Measurements from ENCODE around the gene SLMAP.
A peak's percentile ranks its signal among the peaks of the same experiment; 100 is the strongest.

The SLMAP gene

GRCh38 chr3:57826245-57826951 lies 70.3 kb downstream of the SLMAP start:
- Histone ChIP-seq H2AFZ (ENCODE audit: low read depth, low read length) (no peak overlapping the region), H3K27ac (ENCODE audit: low read length) (no peak overlapping the region), H3K79me2 (ENCODE audit: insufficient read depth, low read length) (peaks cover 60% of the 10 kb centered on the region), H3K27me3 (ENCODE audit: insufficient read depth, low read length, poor library complexity) (no peaks in the 10 kb centered on the region), H3K4me1 (ENCODE audit: insufficient read depth, low read length) (no peaks in the 10 kb centered on the region), H3K36me3 (ENCODE audit: insufficient read depth, low read length) (no peaks in the 10 kb centered on the region), H3K9me3 (ENCODE audit: insufficient read depth, low read length, severe bottlenecking) (no peaks in the 10 kb centered on the region), H4K20me1 (ENCODE audit: insufficient read depth, low read length) (peaks cover 32% of the 10 kb centered on the region), H3K4me3 (ENCODE audit: low read depth in 1 of 2, low read length in 2 of 2) (no peak overlapping the region), H3K9ac (ENCODE audit: low read depth, low read length) (no peak overlapping the region), H3K4me2 (ENCODE audit: insufficient read depth, low read length) (no peak overlapping the region)
- DNase-seq: no peak
- TF ChIP-seq CTCF (IDR thresholded peaks at IDR 0.05; ENCODE audit: borderline replicate concordance, extremely low read depth, low read length, poor library complexity, severe bottlenecking) (peak; percentile 21), EZH2 (IDR thresholded peaks at IDR 0.05; ENCODE audit: borderline replicate concordance, low read depth, low read length, severe bottlenecking) (no peak)
- no peak for ATAC-seq (ENCODE audit: insufficient read depth, low read depth)

GRCh38 chr3:57826952-57827723 lies 71.0 kb downstream of the SLMAP start:
- Histone ChIP-seq H3K36me3 (ENCODE audit: insufficient read depth, low read length) (peaks cover 6% of the 10 kb centered on the region; the same call in 1 of the 2 replicates), H3K79me2 (ENCODE audit: insufficient read depth, low read length) (peaks cover 53% of the 10 kb centered on the region), H3K4me1 (ENCODE audit: insufficient read depth, low read length) (no peaks in the 10 kb centered on the region), H3K9ac (ENCODE audit: low read depth, low read length) (no peak overlapping the region), H3K27ac (ENCODE audit: low read length) (no peak overlapping the region), H2AFZ (ENCODE audit: low read depth, low read length) (no peak overlapping the region), H3K4me2 (ENCODE audit: insufficient read depth, low read length) (no peak overlapping the region), H3K4me3 (ENCODE audit: low read depth in 1 of 2, low read length in 2 of 2) (no peak overlapping the region), H3K9me3 (ENCODE audit: insufficient read depth, low read length, severe bottlenecking) (no peaks in the 10 kb centered on the region), H3K27me3 (ENCODE audit: insufficient read depth, low read length, poor library complexity) (no peaks in the 10 kb centered on the region), H4K20me1 (ENCODE audit: insufficient read depth, low read length) (peaks cover 26% of the 10 kb centered on the region)
- no peak for DNase-seq
- TF ChIP-seq CTCF (IDR thresholded peaks at IDR 0.05; ENCODE audit: borderline replicate concordance, extremely low read depth, low read length, poor library complexity, severe bottlenecking) (no peak), EZH2 (IDR thresholded peaks at IDR 0.05; ENCODE audit: borderline replicate concordance, low read depth, low read length, severe bottlenecking) (no peak)
- ATAC-seq (ENCODE audit: insufficient read depth, low read depth): no peak

GRCh38 chr3:57827757-57828156 lies 71.6 kb downstream of the SLMAP start:
- Histone ChIP-seq H3K4me2 (ENCODE audit: insufficient read depth, low read length) (no peak overlapping the region), H3K36me3 (ENCODE audit: insufficient read depth, low read length) (peaks cover 12% of the 10 kb centered on the region; the same call in 1 of the 2 replicates), H3K9me3 (ENCODE audit: insufficient read depth, low read length, severe bottlenecking) (no peaks in the 10 kb centered on the region), H3K4me1 (ENCODE audit: insufficient read depth, low read length) (no peaks in the 10 kb centered on the region), H4K20me1 (ENCODE audit: insufficient read depth, low read length) (peaks cover 20% of the 10 kb centered on the region), H3K79me2 (ENCODE audit: insufficient read depth, low read length) (peaks cover 47% of the 10 kb centered on the region), H3K9ac (ENCODE audit: low read depth, low read length) (no peak overlapping the region), H3K27ac (ENCODE audit: low read length) (no peak overlapping the region), H3K27me3 (ENCODE audit: insufficient read depth, low read length, poor library complexity) (no peaks in the 10 kb centered on the region), H2AFZ (ENCODE audit: low read depth, low read length) (no peak overlapping the region), H3K4me3 (ENCODE audit: low read depth in 1 of 2, low read length in 2 of 2) (no peak overlapping the region)
- no peak for DNase-seq
- no peak for TF ChIP-seq CTCF (IDR thresholded peaks at IDR 0.05; ENCODE audit: borderline replicate concordance, extremely low read depth, low read length, poor library complexity, severe bottlenecking)
- TF ChIP-seq EZH2 (IDR thresholded peaks at IDR 0.05; ENCODE audit: borderline replicate concordance, low read depth, low read length, severe bottlenecking): no peak
- ATAC-seq (ENCODE audit: insufficient read depth, low read depth): no peak
